Measurements from ENCODE around the gene C12orf57. TPM values are rescaled to one million over a fixed set of nuclear protein-coding genes. Genes with fewer than 3 reads are reported as not detected.
A peak's percentile ranks its signal among the peaks of the same experiment; 100 is the strongest.

C12orf57 gene
- total and polyA plus RNA-seq, 2 experiments from 2014 or later = 247 to 264 TPM

GRCh38 chr12:6981152-6982052 is 37.6 kb downstream of the C12orf57 start:
- WGBS, 2 experiments (ENCODE audit: low coverage in 1 of 2, low lambda C conversion rate in 2 of 2, missing lambda C conversion rate in 2 of 2) = 90 to 91% methylated on average over 7 to 10 of the region's 10 CpGs
- Histone ChIP-seq H3K9me3 (ENCODE audit: low read depth) (no peaks in the 10 kb centered on the region), H3K4me2 (ENCODE audit: unreplicated experiment) (no peak overlapping the region), H3K9ac (no peak overlapping the region), H3K9me2 (ENCODE audit: insufficient read depth) (no peaks in the 10 kb centered on the region), H2AFZ (no peak overlapping the region), H3K36me3 (ENCODE audit: low read depth) (0 out of 2 replicates have a peak, but pooled peaks cover 14% of the 10 kb centered on the region), H3K4me1 (ENCODE audit: insufficient read depth) (no peaks in the 10 kb centered on the region), H3K79me2 (ENCODE audit: insufficient read depth) (no peaks in the 10 kb centered on the region), H3F3A (ENCODE audit: insufficient read depth) (no peaks in the 10 kb centered on the region), H4K20me1 (ENCODE audit: insufficient read depth) (no peaks in the 10 kb centered on the region), H3K27ac (no peak overlapping the region), H3K27me3 (replicated peaks; ENCODE audit: insufficient read depth) (no peaks in the 10 kb centered on the region), H3K4me3 (no peak overlapping the region)
- in situ Hi-C loops (cut with MboI) = no loop called here
- TF ChIP-seq EZH2phosphoT487 (IDR thresholded peaks at IDR 0.05; ENCODE audit: insufficient read depth, low read depth) = no peak
- TF ChIP-seq EZH2 (IDR thresholded peaks at IDR 0.05; ENCODE audit: insufficient read depth, poor library complexity, severe bottlenecking) = no peak
- DNase-seq = no peak

- H3K4me1 ChIP-seq (ENCODE audit: insufficient read depth) = no peaks in the 10 kb centered on the region
- H4K20me1 ChIP-seq (ENCODE audit: insufficient read depth) = no peaks in the 10 kb centered on the region
- DNase-seq = no peak
- H3F3A ChIP-seq (ENCODE audit: insufficient read depth) = no peaks in the 10 kb centered on the region
- TF ChIP-seq EZH2phosphoT487 (IDR thresholded peaks at IDR 0.05; ENCODE audit: insufficient read depth, low read depth) = no peak
- TF ChIP-seq EZH2 (IDR thresholded peaks at IDR 0.05; ENCODE audit: insufficient read depth, poor library complexity, severe bottlenecking) = no peak
- no peak overlapping the region for H2AFZ ChIP-seq
- H3K4me2 ChIP-seq (ENCODE audit: unreplicated experiment) = no peak overlapping the region
- no peaks in the 10 kb centered on the region for H3K9me3 ChIP-seq (ENCODE audit: low read depth)
- no peaks in the 10 kb centered on the region for H3K79me2 ChIP-seq (ENCODE audit: insufficient read depth)
- H3K27ac ChIP-seq = no peak overlapping the region
- H3K36me3 ChIP-seq (ENCODE audit: low read depth) = 0 out of 2 replicates have a peak, but pooled peaks cover 9% of the 10 kb centered on the region
- in situ Hi-C loops (cut with MboI) = no loop called here
- no peak overlapping the region for H3K4me3 ChIP-seq
- no peak overlapping the region for H3K9ac ChIP-seq
- WGBS, 2 experiments (ENCODE audit: low coverage in 1 of 2, low lambda C conversion rate in 2 of 2, missing lambda C conversion rate in 2 of 2) = 91% methylated on average over 7 of the region's 7 CpGs
- no peaks in the 10 kb centered on the region for H3K9me2 ChIP-seq (ENCODE audit: insufficient read depth)
- no peaks in the 10 kb centered on the region for H3K27me3 ChIP-seq (replicated peaks; ENCODE audit: insufficient read depth)
Measured at GRCh38 chr12:6982532-6982931, 38.7 kb downstream of the C12orf57 start.

GRCh38 chr12:6987956-6988553 is 44.2 kb downstream of the C12orf57 start:
- H3K27ac ChIP-seq = no peak overlapping the region
- 89 to 90% methylated on average over 11 of the region's 11 CpGs for WGBS, 2 experiments (ENCODE audit: low coverage in 1 of 2, low lambda C conversion rate in 2 of 2, missing lambda C conversion rate in 2 of 2)
- H3K79me2 ChIP-seq (ENCODE audit: insufficient read depth) = no peaks in the 10 kb centered on the region
- H3K4me1 ChIP-seq (ENCODE audit: insufficient read depth) = no peaks in the 10 kb centered on the region
- no peaks in the 10 kb centered on the region for H4K20me1 ChIP-seq (ENCODE audit: insufficient read depth)
- no peak overlapping the region for H3K9ac ChIP-seq
- H2AFZ ChIP-seq = no peak overlapping the region
- H3K9me2 ChIP-seq (ENCODE audit: insufficient read depth) = no peaks in the 10 kb centered on the region
- peaks cover 11% of the 10 kb centered on the region; the same call in 1 of the 2 replicates for H3K36me3 ChIP-seq (ENCODE audit: low read depth)
- H3K4me3 ChIP-seq = no peak overlapping the region
- no peaks in the 10 kb centered on the region for H3K27me3 ChIP-seq (replicated peaks; ENCODE audit: insufficient read depth)
- no peak overlapping the region for H3K4me2 ChIP-seq (ENCODE audit: unreplicated experiment)
- TF ChIP-seq EZH2 (IDR thresholded peaks at IDR 0.05; ENCODE audit: insufficient read depth, poor library complexity, severe bottlenecking) (no peak), EZH2phosphoT487 (IDR thresholded peaks at IDR 0.05; ENCODE audit: insufficient read depth, low read depth) (no peak)
- no peaks in the 10 kb centered on the region for H3K9me3 ChIP-seq (ENCODE audit: low read depth)
- in situ Hi-C loops (cut with MboI) = no loop called here
- no peaks in the 10 kb centered on the region; the same call in 1 of the 2 replicates for H3F3A ChIP-seq (ENCODE audit: insufficient read depth)
- no peak for DNase-seq

MicroRNAs encoded within 50 kb of the gene (microRNA counts, 767-probe panel; counts per million panel counts)
- 447 counts per million, percentile 86 among the panel's probes with 10 or more counts for microRNA hsa-miR-141-3p
- microRNA hsa-miR-200c-3p = 447 counts per million, percentile 86 among the panel's probes with 10 or more counts

Small RNA genes lying within 50 kb of the gene (microRNA-seq; reads per million reads assigned to microRNA genes)
- gene MIR141 (ENCODE audit: borderline number of aligned reads) (6.1 reads per million, percentile 6 among the genes with 10 or more reads in this experiment), gene MIR200C (ENCODE audit: borderline number of aligned reads) (59.8 reads per million, percentile 44 among the genes with 10 or more reads in this experiment)

Small RNA genes lying within 50 kb of the gene (small RNA-seq; reads per million reads assigned to genes)
- gene MIR141 (ENCODE audit: low read depth, low replicate concordance) (not detected), gene MIR200C (ENCODE audit: low read depth, low replicate concordance) (not detected), gene RNU7-1 (ENCODE audit: low read depth, low replicate concordance) (not detected), gene SCARNA12 (ENCODE audit: low read depth, low replicate concordance) (not detected)

Other genes starting within 250 kb of the C12orf57 start
- 0.11 TPM in 1 of 2 replicates, not detected in the other for gene PIANP, start 243.2 kb upstream of the C12orf57 start, total RNA-seq (2014; rRNA removed; shearing (Covaris generic))
- 0.60 and 0.75 TPM in 2 replicates for gene PIANP, start 243.2 kb upstream of the C12orf57 start, polyA plus RNA-seq (2016; fragmentation: Nextera tagmentation; extraction: Ambion mirVana)
- 94.5 and 123 TPM in 2 replicates for gene COPS7A, start 220.0 kb upstream of the C12orf57 start, total RNA-seq (2014; rRNA removed; shearing (Covaris generic))
- 133 and 135 TPM in 2 replicates for gene COPS7A, start 220.0 kb upstream of the C12orf57 start, polyA plus RNA-seq (2016; fragmentation: Nextera tagmentation; extraction: Ambion mirVana)
- gene MLF2, start 190.9 kb upstream of the C12orf57 start, total RNA-seq (2014; rRNA removed; shearing (Covaris generic)) = 252 and 313 TPM in 2 replicates
- gene MLF2, start 190.9 kb upstream of the C12orf57 start, polyA plus RNA-seq (2016; fragmentation: Nextera tagmentation; extraction: Ambion mirVana) = 386 and 389 TPM in 2 replicates
- gene PTMS, start 177.7 kb upstream of the C12orf57 start, total RNA-seq (2014; rRNA removed; shearing (Covaris generic)) = 109 and 130 TPM in 2 replicates
- 238 and 250 TPM in 2 replicates for gene PTMS, start 177.7 kb upstream of the C12orf57 start, polyA plus RNA-seq (2016; fragmentation: Nextera tagmentation; extraction: Ambion mirVana)
- gene LAG3, start 171.5 kb upstream of the C12orf57 start, total RNA-seq (2014; rRNA removed; shearing (Covaris generic)) = not detected in 2 replicates
- gene LAG3, start 171.5 kb upstream of the C12orf57 start, polyA plus RNA-seq (2016; fragmentation: Nextera tagmentation; extraction: Ambion mirVana) = 0.29 TPM in 1 of 2 replicates, not detected in the other
- gene CD4, start 154.5 kb upstream of the C12orf57 start, total RNA-seq (2014; rRNA removed; shearing (Covaris generic)) = not detected in 2 replicates
- gene CD4, start 154.5 kb upstream of the C12orf57 start, polyA plus RNA-seq (2016; fragmentation: Nextera tagmentation; extraction: Ambion mirVana) = not detected in 2 replicates
- 0.51 and 2.8 TPM in 2 replicates for gene GPR162, start 122.2 kb upstream of the C12orf57 start, total RNA-seq (2014; rRNA removed; shearing (Covaris generic))
- 0.14 and 0.21 TPM in 2 replicates for gene GPR162, start 122.2 kb upstream of the C12orf57 start, polyA plus RNA-seq (2016; fragmentation: Nextera tagmentation; extraction: Ambion mirVana)
- 32.5 and 43.0 TPM in 2 replicates for gene P3H3, start 115.6 kb upstream of the C12orf57 start, total RNA-seq (2014; rRNA removed; shearing (Covaris generic))
- 37.6 and 39.1 TPM in 2 replicates for gene P3H3, start 115.6 kb upstream of the C12orf57 start, polyA plus RNA-seq (2016; fragmentation: Nextera tagmentation; extraction: Ambion mirVana)
- 1.0 and 3.2 TPM in 2 replicates for gene GNB3, start 103.1 kb upstream of the C12orf57 start, total RNA-seq (2014; rRNA removed; shearing (Covaris generic))
- gene GNB3, start 103.1 kb upstream of the C12orf57 start, polyA plus RNA-seq (2016; fragmentation: Nextera tagmentation; extraction: Ambion mirVana) = 1.5 and 2.2 TPM in 2 replicates
- gene CDCA3, start 92.7 kb upstream of the C12orf57 start, total RNA-seq (2014; rRNA removed; shearing (Covaris generic)) = 19.6 and 23.9 TPM in 2 replicates
- gene CDCA3, start 92.7 kb upstream of the C12orf57 start, polyA plus RNA-seq (2016; fragmentation: Nextera tagmentation; extraction: Ambion mirVana) = 30.2 and 31.4 TPM in 2 replicates
- gene USP5, start 91.9 kb upstream of the C12orf57 start, total RNA-seq (2014; rRNA removed; shearing (Covaris generic)) = 96.2 and 97.5 TPM in 2 replicates
- gene USP5, start 91.9 kb upstream of the C12orf57 start, polyA plus RNA-seq (2016; fragmentation: Nextera tagmentation; extraction: Ambion mirVana) = 73.2 and 77.9 TPM in 2 replicates
- gene TPI1, start 76.5 kb upstream of the C12orf57 start, total RNA-seq (2014; rRNA removed; shearing (Covaris generic)) = 1,720 and 1,799 TPM in 2 replicates
- gene TPI1, start 76.5 kb upstream of the C12orf57 start, polyA plus RNA-seq (2016; fragmentation: Nextera tagmentation; extraction: Ambion mirVana) = 1,936 and 1,978 TPM in 2 replicates
- gene SPSB2, start 70.7 kb upstream of the C12orf57 start, total RNA-seq (2014; rRNA removed; shearing (Covaris generic)) = 4.4 and 4.6 TPM in 2 replicates
- gene SPSB2, start 70.7 kb upstream of the C12orf57 start, polyA plus RNA-seq (2016; fragmentation: Nextera tagmentation; extraction: Ambion mirVana) = 4.1 and 4.8 TPM in 2 replicates
- gene LRRC23, start 39.2 kb upstream of the C12orf57 start, total RNA-seq (2014; rRNA removed; shearing (Covaris generic)) = 4.3 and 4.6 TPM in 2 replicates
- 4.5 and 6.2 TPM in 2 replicates for gene LRRC23, start 39.2 kb upstream of the C12orf57 start, polyA plus RNA-seq (2016; fragmentation: Nextera tagmentation; extraction: Ambion mirVana)
- 10.1 and 16.3 TPM in 2 replicates for gene ENO2, start 29.4 kb upstream of the C12orf57 start, total RNA-seq (2014; rRNA removed; shearing (Covaris generic))
- 32.8 and 34.2 TPM in 2 replicates for gene ENO2, start 29.4 kb upstream of the C12orf57 start, polyA plus RNA-seq (2016; fragmentation: Nextera tagmentation; extraction: Ambion mirVana)
- 6.5 and 8.7 TPM in 2 replicates for gene ATN1, start 16.1 kb upstream of the C12orf57 start, total RNA-seq (2014; rRNA removed; shearing (Covaris generic))
- 13.3 and 14.7 TPM in 2 replicates for gene ATN1, start 16.1 kb upstream of the C12orf57 start, polyA plus RNA-seq (2016; fragmentation: Nextera tagmentation; extraction: Ambion mirVana)
- gene RNU7-1, start 206 bp upstream of the C12orf57 start, total RNA-seq (2014; rRNA removed; shearing (Covaris generic)) = not detected in 2 replicates
- not detected in 2 replicates for gene RNU7-1, start 206 bp upstream of the C12orf57 start, polyA plus RNA-seq (2016; fragmentation: Nextera tagmentation; extraction: Ambion mirVana)
- gene PTPN6, start 7.3 kb downstream of the C12orf57 start, total RNA-seq (2014; rRNA removed; shearing (Covaris generic)) = not detected in 2 replicates
- gene PTPN6, start 7.3 kb downstream of the C12orf57 start, polyA plus RNA-seq (2016; fragmentation: Nextera tagmentation; extraction: Ambion mirVana) = 0.21 and 0.35 TPM in 2 replicates
- gene PHB2, start 26.6 kb downstream of the C12orf57 start, total RNA-seq (2014; rRNA removed; shearing (Covaris generic)) = 212 and 221 TPM in 2 replicates
- 130 and 137 TPM in 2 replicates for gene PHB2, start 26.6 kb downstream of the C12orf57 start, polyA plus RNA-seq (2016; fragmentation: Nextera tagmentation; extraction: Ambion mirVana)
- gene EMG1, start 26.9 kb downstream of the C12orf57 start, total RNA-seq (2014; rRNA removed; shearing (Covaris generic)) = 25.9 and 39.2 TPM in 2 replicates
- gene EMG1, start 26.9 kb downstream of the C12orf57 start, polyA plus RNA-seq (2016; fragmentation: Nextera tagmentation; extraction: Ambion mirVana) = 68.6 and 72.1 TPM in 2 replicates
- 7.7 and 11.8 TPM in 2 replicates for gene LPCAT3, start 74.5 kb downstream of the C12orf57 start, total RNA-seq (2014; rRNA removed; shearing (Covaris generic))
- 19.7 and 20.4 TPM in 2 replicates for gene LPCAT3, start 74.5 kb downstream of the C12orf57 start, polyA plus RNA-seq (2016; fragmentation: Nextera tagmentation; extraction: Ambion mirVana)
- gene C1S, start 116.7 kb downstream of the C12orf57 start, total RNA-seq (2014; rRNA removed; shearing (Covaris generic)) = 174 and 200 TPM in 2 replicates
- 195 and 198 TPM in 2 replicates for gene C1S, start 116.7 kb downstream of the C12orf57 start, polyA plus RNA-seq (2016; fragmentation: Nextera tagmentation; extraction: Ambion mirVana)
- 51.1 and 52.2 TPM in 2 replicates for gene C1R, start 148.4 kb downstream of the C12orf57 start, total RNA-seq (2014; rRNA removed; shearing (Covaris generic))
- gene C1R, start 148.4 kb downstream of the C12orf57 start, polyA plus RNA-seq (2016; fragmentation: Nextera tagmentation; extraction: Ambion mirVana) = 75.0 and 78.9 TPM in 2 replicates
- gene C1RL, start 165.2 kb downstream of the C12orf57 start, total RNA-seq (2014; rRNA removed; shearing (Covaris generic)) = 22.2 and 26.7 TPM in 2 replicates
- gene C1RL, start 165.2 kb downstream of the C12orf57 start, polyA plus RNA-seq (2016; fragmentation: Nextera tagmentation; extraction: Ambion mirVana) = 14.3 and 14.9 TPM in 2 replicates
- gene RBP5, start 184.9 kb downstream of the C12orf57 start, total RNA-seq (2014; rRNA removed; shearing (Covaris generic)) = not detected in 2 replicates
- gene RBP5, start 184.9 kb downstream of the C12orf57 start, polyA plus RNA-seq (2016; fragmentation: Nextera tagmentation; extraction: Ambion mirVana) = 0.38 TPM in 1 of 2 replicates, not detected in the other
- gene CLSTN3, start 186.3 kb downstream of the C12orf57 start, total RNA-seq (2014; rRNA removed; shearing (Covaris generic)) = 4.5 and 12.3 TPM in 2 replicates
- gene CLSTN3, start 186.3 kb downstream of the C12orf57 start, polyA plus RNA-seq (2016; fragmentation: Nextera tagmentation; extraction: Ambion mirVana) = 1.8 and 2.9 TPM in 2 replicates
- 22.3 and 27.8 TPM in 2 replicates for gene PEX5, start 245.7 kb downstream of the C12orf57 start, total RNA-seq (2014; rRNA removed; shearing (Covaris generic))
- gene PEX5, start 245.7 kb downstream of the C12orf57 start, polyA plus RNA-seq (2016; fragmentation: Nextera tagmentation; extraction: Ambion mirVana) = 6.6 and 6.8 TPM in 2 replicates